Activated T-cell treated with anti-CD3 and anti-CD28 coated beads for 1 hour (primary cell): Measurements from ENCODE around the gene ZNF497.
A peak's percentile ranks its signal among the peaks of the same experiment; 100 is the strongest.

Source experiments
- DNase-seq: peaks from one replicate; pipeline ENCODE4 v3.0.0-alpha.2; 2020; ENCODE audit warnings: low read depth

ZNF497 gene

GRCh38 chr19:58305932-58306323 is 56.6 kb downstream of the ZNF497 start:
- DNase-seq, result no peak

GRCh38 chr19:58305065-58305931 is 57.3 kb downstream of the ZNF497 start, which contains the start of gene ERVK3-1:
TSS of gene ERVK3-1 (plus strand) at chr19:58305377. CDS start at chr19:58312169, 6,792 bp downstream.
- DNase-seq, result peak; percentile 85

GRCh38 chr19:58304748-58305064 is 57.8 kb downstream of the ZNF497 start:
- DNase-seq, result no peak
